Suppressor macrophage treated with lipopolysaccharide for 4 hours (primary cell): Measurements from ENCODE around the gene APBA2.

Experiments used
- DNase-seq: peaks from one replicate; pipeline ENCODE4 v3.0.0-alpha.2; 2020

APBA2 gene

GRCh38 chr15:29127506-29128430, 242.0 kb downstream of the APBA2 start:
- DNase-seq = no peak

GRCh38 chr15:29128671-29129070, 242.9 kb downstream of the APBA2 start:
- DNase-seq = no peak

- no peak for DNase-seq
Observed at GRCh38 chr15:29129221-29129620, 243.4 kb downstream of the APBA2 start.

GRCh38 chr15:29129926-29130325, 244.2 kb downstream of the APBA2 start:
- DNase-seq = no peak

- no peak for DNase-seq
Observed at GRCh38 chr15:29130476-29130875, 244.7 kb downstream of the APBA2 start.

DNA sequence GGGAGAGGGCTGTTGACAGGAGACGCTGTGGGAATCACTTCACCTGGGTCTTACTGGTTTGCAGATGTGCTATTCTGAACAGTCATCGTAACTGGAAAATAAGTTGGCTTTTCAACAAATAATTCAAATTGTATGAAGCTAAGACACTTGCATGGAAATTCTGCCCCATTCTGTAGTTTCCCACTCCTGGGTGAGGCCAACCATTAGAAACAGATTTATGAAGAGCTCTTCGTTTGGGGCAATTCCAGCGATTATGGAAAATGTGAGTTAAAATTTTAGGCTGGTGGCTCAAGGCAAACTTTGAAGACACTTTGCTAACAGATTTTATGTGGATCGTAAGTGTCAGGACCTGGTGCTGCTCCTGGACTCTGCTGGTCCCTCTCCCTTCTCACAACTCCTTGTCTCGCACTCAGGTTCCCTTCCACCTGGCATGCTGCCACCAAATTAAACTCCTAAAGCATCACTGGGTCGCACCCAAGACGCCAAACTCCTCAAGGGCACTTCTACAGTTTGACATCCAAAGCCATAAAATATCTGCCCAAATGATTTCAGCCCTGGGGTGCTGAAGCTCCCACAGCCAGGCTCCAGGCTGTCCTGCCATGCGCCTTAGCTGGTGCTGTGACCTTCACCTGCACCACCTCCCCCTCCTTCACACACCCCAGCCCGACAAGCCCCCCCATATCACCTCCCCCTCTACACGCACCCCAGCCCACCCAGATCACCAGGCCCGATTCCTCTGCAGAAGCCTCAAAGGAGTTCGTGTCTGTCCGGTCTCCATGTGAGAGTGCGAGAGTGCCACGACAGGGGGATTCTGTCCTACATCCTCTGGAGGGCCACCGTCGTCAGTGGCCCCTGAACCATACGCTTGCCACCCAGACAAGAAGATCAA, 245.4 kb downstream of the APBA2 start:
- DNase-seq = no peak

GRCh38 chr15:29131840-29132420, 246.2 kb downstream of the APBA2 start:
- DNase-seq = no peak

DNA sequence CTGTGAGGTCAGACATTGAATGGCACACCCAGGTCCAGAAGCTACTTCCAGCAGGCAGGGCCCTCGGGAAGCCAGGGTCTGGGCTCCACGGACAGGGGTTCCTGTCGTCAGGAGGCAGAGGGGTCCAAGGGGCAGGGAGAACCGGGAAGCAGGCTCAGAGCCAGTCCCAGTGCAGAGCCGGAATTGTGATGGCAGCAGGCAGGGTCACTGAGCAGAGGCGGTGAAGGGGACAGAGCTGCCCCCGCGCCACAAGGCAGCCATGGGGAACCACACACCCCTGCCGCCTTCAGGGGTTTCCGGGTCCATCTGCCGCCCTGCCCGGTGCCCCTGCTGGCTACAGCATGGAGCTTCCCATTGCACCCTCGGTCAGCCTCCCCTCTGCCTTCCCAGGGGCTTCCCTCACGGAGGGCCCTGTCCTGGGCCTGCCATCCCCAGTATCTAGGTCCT, 247.0 kb downstream of the APBA2 start:
- DNase-seq = no peak

- no peak for DNase-seq
Observed at GRCh38 chr15:29133321-29133720, 247.5 kb downstream of the APBA2 start.

DNA sequence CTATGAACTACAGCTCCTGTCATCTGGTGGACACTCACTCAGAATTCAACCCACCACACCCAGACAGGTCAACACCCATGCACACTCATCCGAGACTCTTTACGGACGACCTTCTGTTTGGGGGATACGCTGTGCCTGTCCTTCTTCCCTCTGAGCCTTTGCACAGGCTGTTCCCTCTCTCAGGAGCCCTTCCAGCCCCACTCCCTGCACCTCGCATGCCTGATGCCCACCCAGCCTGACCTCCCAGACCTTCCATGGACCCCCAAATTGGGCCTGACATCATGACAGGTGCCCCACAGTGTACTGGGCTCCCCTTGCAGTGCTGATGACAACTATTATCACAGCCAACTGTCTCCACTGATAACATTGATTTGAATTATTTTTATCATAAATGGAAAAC, 248.0 kb downstream of the APBA2 start:
- no peak for DNase-seq

GRCh38 chr15:29134239-29134638, 248.5 kb downstream of the APBA2 start:
- no peak for DNase-seq

- no peak for DNase-seq
Observed at GRCh38 chr15:29134641-29135308, 249.0 kb downstream of the APBA2 start.

DNA sequence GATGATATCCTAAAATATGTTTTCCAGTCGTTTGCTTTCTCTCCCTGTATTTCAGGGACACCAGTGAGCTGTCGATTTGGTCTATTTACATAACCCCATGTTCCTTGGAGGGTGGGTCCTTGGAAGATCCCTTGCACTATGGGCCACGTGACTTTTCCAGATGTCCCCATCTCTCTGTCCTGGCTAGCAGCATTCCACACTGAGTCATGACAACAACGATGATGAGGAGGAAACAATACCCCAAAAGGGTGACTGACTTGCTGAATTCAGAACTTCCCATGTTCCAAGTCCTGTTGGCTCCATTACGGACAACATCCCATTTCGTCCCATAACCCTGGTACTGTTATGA, 249.5 kb downstream of the APBA2 start:
- DNase-seq = no peak

- no peak for DNase-seq
Observed at GRCh38 chr15:29135702-29136646, 250.2 kb downstream of the APBA2 start.

DNA sequence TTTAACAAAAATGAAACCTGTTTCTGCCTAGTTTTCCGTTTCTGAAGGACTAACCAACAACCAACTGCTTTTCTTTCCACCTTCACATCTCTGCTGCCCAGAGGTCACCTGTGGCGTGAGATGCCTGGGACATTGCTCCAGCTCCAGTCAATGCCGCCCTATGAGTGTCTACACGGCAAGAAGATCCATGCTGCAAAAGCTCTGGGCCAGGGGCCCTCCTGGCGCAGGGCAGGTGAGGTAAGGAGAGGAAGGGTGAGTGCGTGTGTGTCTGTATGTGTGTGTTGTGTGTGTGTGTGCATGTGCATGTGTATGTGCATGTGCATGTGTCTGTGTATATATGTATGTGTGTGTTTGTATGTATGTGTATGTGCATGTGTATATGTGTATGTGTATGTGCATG, 252.5 kb downstream of the APBA2 start:
- no peak for DNase-seq

- no peak for DNase-seq
Observed at GRCh38 chr15:29139072-29139471, 253.3 kb downstream of the APBA2 start.

DNA sequence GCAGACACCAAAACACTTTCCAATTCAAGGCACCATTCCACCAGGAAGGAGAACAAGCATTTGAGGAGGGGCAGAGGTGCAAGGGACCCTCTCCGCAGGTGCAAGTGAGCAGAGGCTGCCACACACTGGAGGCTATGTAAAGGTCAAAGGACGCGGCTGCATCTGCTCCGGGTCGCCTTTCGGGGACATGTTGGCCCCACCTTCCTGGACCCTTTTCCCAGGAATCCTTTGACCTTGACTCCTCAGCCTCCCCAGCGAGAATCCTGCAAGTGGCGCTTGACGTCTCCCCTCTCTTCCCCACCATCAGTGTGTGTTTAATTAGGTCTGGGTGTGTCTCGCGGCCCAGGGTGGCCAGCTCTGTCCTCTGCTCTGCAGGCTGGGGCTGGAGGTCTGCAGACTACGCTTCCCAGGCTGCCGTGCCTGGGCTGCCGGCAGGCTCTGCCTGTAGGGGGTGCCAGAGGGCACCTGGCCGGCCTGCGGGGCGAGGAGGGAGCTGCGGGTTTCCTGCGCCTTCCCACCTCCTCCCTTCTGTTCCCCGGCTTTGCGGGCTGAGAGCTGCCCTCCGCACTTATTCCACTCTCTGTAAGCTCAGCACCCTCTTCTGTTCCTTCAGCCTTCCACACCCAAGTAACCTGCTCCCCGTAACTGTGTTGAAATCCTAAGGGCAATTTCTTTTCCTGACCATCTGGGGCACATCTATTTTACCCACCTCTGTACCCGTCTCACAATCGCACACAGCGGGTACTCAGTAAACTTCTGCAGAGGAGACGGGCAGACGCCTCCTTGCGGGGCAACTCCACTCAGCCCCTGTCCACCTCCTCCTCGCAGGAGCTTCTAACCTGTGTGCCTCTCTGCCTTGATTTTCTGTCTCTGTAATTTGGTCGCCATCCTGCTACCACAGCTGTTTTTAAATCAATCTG, 254.0 kb downstream of the APBA2 start:
- peak; percentile 35 for DNase-seq

GRCh38 chr15:29140475-29141307, 254.9 kb downstream of the APBA2 start:
- no peak for DNase-seq

DNA sequence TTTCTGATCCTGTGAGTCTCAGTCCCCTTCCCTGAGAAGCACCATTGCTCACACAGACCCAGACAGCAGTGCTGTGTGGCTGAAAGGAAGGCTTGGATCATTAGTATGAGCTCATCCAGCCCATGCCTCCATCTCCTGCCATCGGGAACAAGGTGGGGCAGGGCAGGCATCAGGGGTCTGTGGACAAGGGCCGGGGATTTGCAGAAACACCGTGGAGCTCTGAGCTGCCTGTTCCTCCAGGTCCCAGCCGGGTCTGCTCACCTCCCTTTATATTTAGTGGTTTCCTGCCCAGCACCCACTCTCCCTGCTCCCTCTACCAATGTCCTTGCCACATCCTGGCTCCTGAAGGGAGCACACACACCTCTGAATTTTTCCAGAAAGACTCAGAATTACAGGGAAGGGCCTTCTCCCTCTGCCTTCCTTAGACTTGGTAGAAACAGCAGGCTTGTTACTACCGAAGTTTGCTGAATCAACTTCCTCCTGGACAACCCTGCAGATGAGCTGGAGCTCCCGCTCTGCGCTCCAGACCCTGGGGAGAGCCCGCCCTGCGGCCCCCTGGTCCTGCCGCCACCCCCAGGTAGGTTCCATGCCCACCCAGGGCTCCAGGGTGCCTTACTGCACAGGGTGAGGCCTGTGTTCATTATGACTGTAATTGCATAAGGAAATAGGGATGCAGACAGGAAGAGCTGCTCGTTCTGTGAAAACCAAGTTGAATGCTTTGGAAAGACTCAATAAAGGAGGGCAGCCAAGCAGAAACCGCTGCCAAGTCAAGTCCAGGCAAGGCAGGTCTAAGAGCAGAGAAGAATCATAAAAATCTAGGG, 255.7 kb downstream of the APBA2 start:
- DNase-seq = no peak
